NCI-H748 (cell line): ENCODE results near the gene RB1.

Experiments used
- DNase-seq: peaks from one replicate; lab custom pipeline; 2025; ENCODE audit not compliant: unreplicated experiment; lab: John Stamatoyannopoulos, UW

Gene RB1

GRCh38 chr13:48492470-48493065 lies 189.0 kb downstream of the RB1 start:
- DNase-seq: no peak

- DNase-seq: no peak
Measured at GRCh38 chr13:48493066-48493765, 189.7 kb downstream of the RB1 start.

DNA sequence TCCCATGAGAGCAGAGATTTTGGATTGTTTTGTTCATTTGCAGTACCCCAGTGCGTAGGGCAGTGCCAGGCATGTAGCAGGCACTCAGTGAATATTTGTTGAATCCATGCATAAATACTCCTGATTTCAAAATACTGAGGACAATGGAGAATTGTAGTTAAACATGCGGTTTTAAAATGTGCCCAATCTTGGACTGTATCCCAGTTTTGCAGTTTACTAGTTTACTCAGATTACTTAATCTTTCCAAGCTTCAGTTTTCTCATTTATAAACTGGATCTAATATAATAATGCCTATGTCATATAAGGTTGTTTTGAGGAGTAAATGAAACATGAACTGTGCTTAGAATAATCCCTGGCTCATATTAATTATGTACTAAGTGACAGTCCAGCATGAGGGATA lies 190.3 kb downstream of the RB1 start:
- no peak for DNase-seq

- DNase-seq: no peak
Measured at GRCh38 chr13:48494874-48495273, 191.3 kb downstream of the RB1 start.

DNA sequence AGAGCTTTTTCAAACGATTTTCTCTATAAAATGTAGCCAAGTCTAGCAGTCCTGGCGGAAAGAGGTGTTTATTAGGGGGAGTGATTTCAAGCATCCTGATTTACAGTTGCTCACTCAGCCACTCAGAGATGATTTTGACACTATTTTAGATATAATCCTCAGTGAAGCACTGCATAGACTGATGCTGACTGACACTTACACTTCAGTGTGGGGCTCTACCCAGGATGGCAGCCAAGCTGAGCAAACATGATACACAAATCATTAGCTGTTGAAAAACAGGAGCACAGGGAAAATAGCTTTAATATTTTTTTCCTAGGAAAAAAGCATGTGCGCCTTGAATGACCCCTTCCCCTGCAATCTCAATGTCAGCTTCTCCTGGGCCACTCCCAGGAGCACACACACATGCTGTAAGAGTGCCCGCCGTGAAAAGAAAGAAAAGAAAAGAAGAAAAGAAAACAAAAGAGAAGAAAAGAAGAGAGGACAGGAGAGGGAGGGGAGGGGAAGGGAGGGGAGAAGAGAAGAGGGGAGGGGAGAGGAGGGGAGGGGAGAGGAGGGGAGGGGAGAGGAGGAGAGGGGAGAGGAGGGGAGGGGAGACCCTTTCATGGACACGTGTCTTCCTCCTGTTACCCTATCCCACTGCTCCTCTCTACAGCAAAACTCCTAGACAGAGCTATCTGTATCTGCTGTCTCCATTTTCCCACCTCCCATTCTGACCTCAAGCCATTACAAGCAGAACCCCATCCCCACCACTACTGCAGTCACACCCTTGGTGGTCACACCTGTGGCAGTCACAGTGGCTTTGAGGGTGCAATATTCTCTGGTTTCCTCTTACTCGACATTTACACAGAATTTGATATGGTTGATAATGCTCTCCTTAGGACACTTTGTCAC lies 193.0 kb downstream of the RB1 start:
- DNase-seq: no peak

- DNase-seq: no peak
Measured at GRCh38 chr13:48497669-48498068, 194.1 kb downstream of the RB1 start.

- DNase-seq: no peak
Measured at GRCh38 chr13:48500652-48501197, 197.2 kb downstream of the RB1 start.

- no peak for DNase-seq
Measured at GRCh38 chr13:48501705-48502104, 198.2 kb downstream of the RB1 start.

DNA sequence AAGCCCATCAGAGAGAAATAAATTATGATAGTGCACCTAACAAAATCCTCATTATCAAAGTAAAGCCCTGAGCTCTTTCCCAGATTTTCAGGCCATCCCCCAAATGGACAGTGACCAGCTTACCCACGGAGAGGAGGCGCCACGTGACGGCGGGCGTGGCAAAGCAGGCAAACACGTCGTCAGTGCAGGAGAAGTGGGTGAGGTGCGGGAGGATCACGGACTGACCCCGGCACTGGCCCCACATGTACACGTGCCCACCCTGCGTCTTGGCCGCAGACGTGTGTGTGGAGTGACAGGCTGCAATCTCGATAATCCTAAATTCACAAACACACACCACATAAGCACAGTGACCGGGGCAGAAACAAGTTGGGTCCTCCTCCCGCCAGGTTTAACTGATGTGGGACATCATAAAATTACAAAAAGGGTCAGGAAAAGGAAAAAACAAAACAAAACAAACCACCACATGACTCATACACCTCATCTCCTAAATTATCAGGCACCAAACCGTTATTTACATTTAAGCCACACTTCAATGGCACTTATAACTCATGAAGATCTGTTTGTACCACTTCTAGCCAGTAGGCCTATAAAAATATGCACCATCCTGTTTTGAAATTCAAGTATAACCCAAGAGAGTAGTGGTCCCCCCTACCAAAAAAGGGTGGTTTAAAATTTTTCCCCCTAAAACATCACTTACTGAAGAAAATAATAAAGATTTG lies 199.2 kb downstream of the RB1 start:
- DNase-seq: no peak

DNA sequence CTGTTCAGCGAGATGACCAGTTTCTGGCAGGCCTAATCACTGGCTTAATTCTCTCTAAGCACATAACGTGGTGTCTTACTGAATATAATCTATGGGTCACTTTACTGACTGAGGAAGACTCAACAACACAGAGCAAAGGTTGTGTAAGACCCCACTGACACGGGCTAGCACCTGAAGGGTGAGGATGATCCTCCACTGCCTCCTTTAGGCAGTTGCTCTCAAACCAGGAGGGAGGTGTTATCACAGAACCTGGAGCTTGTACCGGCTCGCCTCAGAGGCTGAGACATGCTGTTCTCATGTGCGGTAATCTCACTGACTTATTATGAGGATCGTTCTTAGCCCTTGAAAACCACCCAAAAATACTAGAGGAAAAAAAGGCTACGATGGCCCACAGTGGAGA lies 201.1 kb downstream of the RB1 start:
- no peak for DNase-seq

DNA sequence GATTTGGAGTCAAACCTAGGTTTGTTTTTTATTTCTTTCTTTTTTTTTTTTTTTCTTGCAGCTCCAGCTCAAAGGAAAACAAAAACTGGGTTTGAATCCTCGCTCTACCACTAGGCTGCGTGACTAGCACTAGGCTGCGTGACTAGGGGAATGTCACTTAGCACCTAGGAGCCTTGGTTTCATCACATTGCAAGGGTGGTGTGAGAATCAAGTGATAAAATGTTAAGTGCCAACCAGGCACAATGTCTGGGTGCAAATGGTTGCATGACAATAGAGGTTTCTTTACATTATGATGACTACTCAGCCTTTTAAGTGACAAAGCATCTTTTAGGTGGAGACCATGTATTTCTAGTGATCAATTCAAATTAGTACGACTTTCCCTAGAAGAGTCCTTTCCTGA lies 201.5 kb downstream of the RB1 start:
- DNase-seq: no peak

DNA sequence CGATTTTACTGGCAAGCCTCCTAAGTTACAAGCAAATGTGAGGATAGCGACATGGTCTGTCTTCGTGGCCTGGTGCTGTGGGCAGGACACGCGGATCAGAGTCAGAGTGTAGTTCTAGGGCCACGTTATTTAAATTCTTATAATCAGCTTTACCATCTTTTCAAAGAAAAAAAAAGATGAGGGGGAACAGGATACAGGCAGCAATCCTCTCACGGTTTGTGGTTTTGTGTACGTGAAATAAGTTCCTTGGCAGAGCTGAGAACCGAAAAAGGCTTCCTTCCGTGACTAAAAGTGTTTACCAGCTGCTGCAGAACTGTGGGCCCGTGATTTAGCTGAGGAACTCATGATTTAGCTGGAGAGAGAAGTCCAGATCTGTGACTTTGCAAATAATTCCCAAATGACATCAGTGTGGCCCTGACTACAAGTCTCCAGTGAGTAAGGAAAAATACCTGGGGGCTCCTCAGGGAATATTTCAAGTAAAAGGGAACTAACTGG lies 202.1 kb downstream of the RB1 start:
- DNase-seq: no peak

- peak; percentile 64 for DNase-seq
Measured at GRCh38 chr13:48506092-48506701, 202.6 kb downstream of the RB1 start.

DNA sequence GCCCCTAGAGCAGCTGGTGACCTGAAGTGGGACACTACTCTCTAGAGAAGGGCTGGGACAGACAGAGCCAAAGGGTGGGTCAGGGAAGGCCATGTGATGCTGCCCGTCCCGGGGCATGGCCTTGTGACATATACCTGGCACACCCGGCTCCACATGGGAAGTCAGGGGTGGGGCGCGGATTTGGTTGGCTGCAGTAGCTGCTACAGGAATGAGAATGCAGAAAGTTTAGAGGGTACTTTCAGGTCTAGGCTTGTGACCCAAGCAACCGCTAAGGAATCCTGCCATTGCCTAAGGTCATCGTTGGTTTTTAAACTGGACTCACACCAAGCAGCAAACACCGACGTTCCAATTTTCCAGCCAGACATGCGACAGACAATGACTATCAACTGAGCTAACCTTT lies 203.5 kb downstream of the RB1 start:
- no peak for DNase-seq

GRCh38 chr13:48508011-48508410 lies 204.5 kb downstream of the RB1 start:
- no peak for DNase-seq

GRCh38 chr13:48510698-48511097 lies 207.1 kb downstream of the RB1 start:
- no peak for DNase-seq

- no peak for DNase-seq
Measured at GRCh38 chr13:48511621-48512230, 208.2 kb downstream of the RB1 start.

DNA sequence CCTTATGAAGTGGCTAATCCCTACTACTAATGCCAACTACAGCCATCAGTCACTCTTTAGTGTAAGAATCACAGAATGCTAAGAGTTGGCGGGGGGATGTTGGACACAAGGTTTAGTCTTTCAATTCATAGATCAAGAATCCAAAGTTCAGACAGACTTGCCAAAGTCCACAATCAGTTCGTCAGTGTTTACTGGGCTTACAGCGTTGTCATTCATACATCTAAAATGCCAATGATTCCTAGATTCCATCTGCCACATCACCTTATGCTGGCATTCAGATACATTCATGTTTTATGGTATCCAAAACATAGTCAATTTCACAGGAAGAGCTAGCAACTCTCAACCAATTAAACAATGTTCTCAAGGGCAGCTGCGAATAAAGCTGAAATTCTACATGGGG lies 211.2 kb downstream of the RB1 start:
- DNase-seq: no peak

DNA sequence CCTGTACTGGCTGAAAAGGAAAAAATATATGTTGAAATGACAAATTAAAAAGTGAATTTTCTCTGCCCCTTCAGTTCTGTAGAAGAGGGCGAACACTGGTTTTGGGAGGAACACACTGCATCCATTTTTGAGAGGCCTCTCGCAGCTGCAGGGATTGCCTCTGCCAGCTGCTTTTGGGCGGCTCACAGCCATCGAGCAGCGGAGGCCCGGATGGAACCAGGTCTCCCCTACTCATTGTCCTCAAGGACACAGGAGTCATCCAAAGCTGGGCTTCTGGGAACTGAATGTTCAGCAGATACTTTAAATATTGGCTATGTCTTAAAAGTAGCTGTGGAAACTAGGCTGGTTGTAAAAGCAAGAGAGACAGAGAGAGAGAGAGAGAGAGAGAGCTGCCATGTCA lies 212.2 kb downstream of the RB1 start:
- DNase-seq: no peak

- no peak for DNase-seq
Measured at GRCh38 chr13:48518083-48518482, 214.5 kb downstream of the RB1 start.
